Caco-2 (cell line): ENCODE measurements around the gene ZFYVE1. TPM values are rescaled to one million over a fixed set of nuclear protein-coding genes. Genes with fewer than 3 reads are reported as not detected.

Source experiments
- BruUV-seq: library from RNA; stranded (reverse); fragments of 400-500 nt; replicated peaks from 2 replicates; lab custom pipeline; 2021; lab: Mats Ljungman, UMichigan
- CTCF ChIA-PET: fragments of 300-600 bp; sonication (Branson Sonifier 250); formaldehyde crosslinking; loops from one replicate; lab custom pipeline; 2022; ENCODE audit warnings: antibody characterized with exemption; lab: Charles Lee
- POLR2A ChIA-PET: fragments of 300-600 bp; sonication (Branson Sonifier 250); formaldehyde crosslinking; loops from one replicate; lab custom pipeline; 2022; ENCODE audit warnings: antibody characterized with exemption; lab: Charles Lee
- DNase-seq, 2 experiments: peaks; one replicate each; pipeline versions ENCODE4 v3.0.0 to v3.0.0-alpha.2; 2020 to 2022
- H3K27me3 ChIP-seq: replicated peaks from 2 replicates; pipeline ENCODE4 v1.6.0; 2011; ENCODE audit warnings: low read length; ENCODE audit not compliant: control insufficient read depth, insufficient read depth
- H3K36me3 ChIP-seq: 2 replicates; pipeline ENCODE4 v1.5.1; 2011; ENCODE audit warnings: low read length; ENCODE audit not compliant: control insufficient read depth, insufficient read depth
- H3K4me1 ChIP-seq: fragments of 250-450 bp; sonication (Bioruptor Pico); 2 replicates; pipeline ENCODE4 v1.5.1; 2020; ENCODE audit warnings: mild to moderate bottlenecking
- H3K4me3 ChIP-seq: 2 replicates; pipeline ENCODE4 v1.5.1; 2011; ENCODE audit warnings: low read depth, mild to moderate bottlenecking, control low read depth, low read length
- H3K9me3 ChIP-seq: fragments of 250-450 bp; sonication (Bioruptor Pico); 2 replicates; pipeline ENCODE4 v1.5.1; 2020; ENCODE audit warnings: mild to moderate bottlenecking, moderate library complexity
- H3K27ac Mint-ChIP-seq: one replicate; pipeline ENCODE4 v1.8.0; 2022; ENCODE audit warnings: mixed read lengths; ENCODE audit not compliant: unreplicated experiment
- H3K27me3 Mint-ChIP-seq: one replicate; pipeline ENCODE4 v1.8.0; 2022; ENCODE audit warnings: mixed read lengths; ENCODE audit not compliant: insufficient read depth, unreplicated experiment
- H3K36me3 Mint-ChIP-seq: one replicate; pipeline ENCODE4 v1.8.0; 2022; ENCODE audit warnings: mild to moderate bottlenecking, mixed read lengths; ENCODE audit not compliant: insufficient read depth, unreplicated experiment
- H3K4me1 Mint-ChIP-seq: one replicate; pipeline ENCODE4 v1.8.0; 2022; ENCODE audit warnings: low read depth, mixed read lengths; ENCODE audit not compliant: unreplicated experiment
- H3K4me3 Mint-ChIP-seq: one replicate; pipeline ENCODE4 v1.8.0; 2022; ENCODE audit warnings: mild to moderate bottlenecking, moderate library complexity, mixed read lengths; ENCODE audit not compliant: unreplicated experiment
- H3K9me3 Mint-ChIP-seq: one replicate; pipeline ENCODE4 v1.8.0; 2022; ENCODE audit warnings: mixed read lengths; ENCODE audit not compliant: unreplicated experiment
- CTCF ChIP-seq, 2 experiments: fragments of 200-600 bp in 1 of 2; IDR thresholded peaks; 1 replicate in 1 of 2; 2 replicates in 1 of 2; pipeline versions ENCODE4 v1.5.1 to v1.8.0; 2011 to 2022; ENCODE audit warnings: antibody characterized with exemption in 1 of 2, control low read depth in 1 of 2, inconsistent platforms in 1 of 2, low read depth in 1 of 2, low read length in 1 of 2, mild to moderate bottlenecking in 1 of 2, moderate library complexity in 1 of 2; ENCODE audit not compliant: insufficient read depth in 1 of 2, severe bottlenecking in 1 of 2, unreplicated experiment in 1 of 2
- intact Hi-C: fragments of 100-400 bp; cut with micrococcal nuclease; formaldehyde crosslinking; loops from one replicate; pipeline ENCODE4 v1.10.0; 2022; ENCODE audit not compliant: unreplicated experiment
- total RNA-seq: library from RNA; stranded (reverse); gene quantifications from 2 replicates; pipeline ENCODE4 v1.2.3, GENCODE V29; 2022

Gene ZFYVE1
- total RNA-seq, 1 experiment from 2014 or later = 10.8 TPM

- BruUV-seq = no TSS peak
- Histone ChIP-seq H3K27me3 (no peaks in the 10 kb centered on the region), H3K4me1 (peaks cover 7% of the 10 kb centered on the region; the same call in 1 of the 2 replicates), H3K4me3 (no peak overlapping the region), H3K9me3 (no peaks in the 10 kb centered on the region), H3K36me3 (no peaks in the 10 kb centered on the region)
- H3K27ac Mint-ChIP-seq = no peak overlapping the region
- ChIA-PET CTCF (interaction anchor here (1.4 kb wide), 1 partner anchor 80 kb away, joined by 5 read pairs; no protein-coding TSS in a partner anchor), POLR2A (interaction anchor here (1.6 kb wide), 1 partner anchor 30 kb away, joined by 35 read pairs; the partner anchor contains the start of gene RBM25)
- no peak for TF ChIP-seq CTCF (IDR thresholded peaks at IDR 0.05; ENCODE audit: insufficient read depth in 1 of 2, low read depth in 1 of 2, low read length in 1 of 2, severe bottlenecking in 1 of 2, unreplicated experiment in 1 of 2)
- H3K4me3 Mint-ChIP-seq = peak overlapping the region; percentile 91
- no peaks in the 10 kb centered on the region for H3K4me1 Mint-ChIP-seq
- intact Hi-C loops = loop anchor here (1.0 kb wide), 2 partner anchors 30 to 102 kb away; partner anchors contain the start of genes DCAF4 and RBM25
- DNase-seq = no peak
- H3K27me3 Mint-ChIP-seq = no peaks in the 10 kb centered on the region
- peaks cover 17% of the 10 kb centered on the region for H3K36me3 Mint-ChIP-seq
- no peaks in the 10 kb centered on the region for H3K9me3 Mint-ChIP-seq
Measured at GRCh38 chr14:73027984-73028383, 1.1 kb upstream of the ZFYVE1 start.

- CTCF ChIA-PET = interaction anchor here (0.8 to 1.4 kb wide), 2 partner anchors 19 to 79 kb away, joined by 3 to 5 read pairs; no protein-coding TSS in a partner anchor
- H3K4me3 ChIP-seq = peak overlapping the region; percentile 43
- Mint-ChIP-seq H3K4me1 (no peaks in the 10 kb centered on the region), H3K4me3 (peak overlapping the region; percentile 91), H3K9me3 (no peaks in the 10 kb centered on the region), H3K27me3 (no peaks in the 10 kb centered on the region), H3K27ac (peak overlapping the region; percentile 84), H3K36me3 (peaks cover 22% of the 10 kb centered on the region)
- H3K27me3 ChIP-seq = no peaks in the 10 kb centered on the region
- intact Hi-C loops = loop anchor here (1.0 kb wide), 2 partner anchors 31 to 101 kb away; partner anchors contain the start of genes DCAF4 and RBM25
- TF ChIP-seq CTCF (IDR thresholded peaks at IDR 0.05; ENCODE audit: insufficient read depth in 1 of 2, low read depth in 1 of 2, low read length in 1 of 2, severe bottlenecking in 1 of 2, unreplicated experiment in 1 of 2) = no peak
- H3K36me3 ChIP-seq = no peaks in the 10 kb centered on the region
- H3K4me1 ChIP-seq = peaks cover 7% of the 10 kb centered on the region; the same call in 1 of the 2 replicates
- H3K9me3 ChIP-seq = no peaks in the 10 kb centered on the region
- no TSS peak for BruUV-seq
- POLR2A ChIA-PET = interaction anchor here (1.1 to 1.6 kb wide), 2 partner anchors 31 to 109 kb away, joined by 12 to 35 read pairs; partner anchors contain the start of genes PSEN1 and RBM25
- DNase-seq = no peak
Measured at GRCh38 chr14:73027546-73027945, 640 bp upstream of the ZFYVE1 start.

GRCh38 chr14:73026243-73026844 is 562 bp downstream of the ZFYVE1 start:
- H3K4me3 Mint-ChIP-seq = peak overlapping the region; percentile 91
- no peaks in the 10 kb centered on the region for H3K4me1 Mint-ChIP-seq
- TF ChIP-seq CTCF (IDR thresholded peaks at IDR 0.05; ENCODE audit: insufficient read depth in 1 of 2, low read depth in 1 of 2, low read length in 1 of 2, severe bottlenecking in 1 of 2, unreplicated experiment in 1 of 2) = no peak
- H3K4me1 ChIP-seq = peaks cover 7% of the 10 kb centered on the region; the same call in 1 of the 2 replicates
- H3K4me3 ChIP-seq = peak overlapping the region; percentile 74
- H3K9me3 ChIP-seq = no peaks in the 10 kb centered on the region
- CTCF ChIA-PET = interaction anchor here (0.7 to 1.4 kb wide), 3 partner anchors 33 to 605 kb away, joined by 3 to 5 read pairs (median 5); no protein-coding TSS in a partner anchor
- intact Hi-C loops = no loop called here
- H3K36me3 Mint-ChIP-seq = peaks cover 24% of the 10 kb centered on the region
- H3K27me3 ChIP-seq = no peaks in the 10 kb centered on the region
- BruUV-seq = TSS peak; percentile 48
- DNase-seq = no peak
- peak overlapping the region; percentile 84 for H3K27ac Mint-ChIP-seq
- no peaks in the 10 kb centered on the region for H3K36me3 ChIP-seq
- H3K9me3 Mint-ChIP-seq = no peaks in the 10 kb centered on the region
- POLR2A ChIA-PET = interaction anchor here (0.7 to 1.6 kb wide), 3 partner anchors 32 to 110 kb away, joined by 3 to 35 read pairs (median 12); partner anchors contain the start of genes PSEN1 and RBM25
- no peaks in the 10 kb centered on the region for H3K27me3 Mint-ChIP-seq
